ENCODE data around the gene MYRF. TPM values are rescaled to one million over a fixed set of nuclear protein-coding genes. Genes with fewer than 3 reads are reported as not detected.
A peak's percentile ranks its signal among the peaks of the same experiment; 100 is the strongest.

The MYRF gene
- total RNA-seq (2021) (15.3 and 16.3 TPM in 2 replicates), Bru-seq, nascent RNA (percentile 35 among the genes with signal in this experiment), BruChase-seq, experiment 1, labeled RNA remaining after a 2-hour chase (percentile 43 among the genes with signal in this experiment), BruChase-seq, experiment 2, labeled RNA remaining after a 6-hour chase (percentile 52 among the genes with signal in this experiment)
- long read RNA-seq, partial matches to known transcripts = 13 of 19 reads
- long read RNA-seq, other reads (novel, unspliced or antisense) = 6 of 19 reads

GRCh38 chr11:61752117-61752924 lies at the start of gene MYRF:
Gene MYRF, plus strand, starts transcription at chr11:61752636. Its CDS starts 109 bp downstream, at chr11:61752745.
- peak in 1 of 2 experiments; percentile 66 for DNase-seq
- intact Hi-C loops (cut with micrococcal nuclease; ENCODE audit: unreplicated experiment) = no loop called here
- H3K27me3 ChIP-seq (ENCODE audit: insufficient read depth, low read depth) = no peaks in the 10 kb centered on the region
- H3K27ac ChIP-seq = no peak within 1 kb of the TSS
- peak within 1 kb of the TSS; percentile 85 for H2AFZ ChIP-seq
- no peaks in the 10 kb centered on the region for H4K20me1 ChIP-seq (ENCODE audit: insufficient read depth)
- peak within 1 kb of the TSS; percentile 68 for H3K4me3 ChIP-seq
- BruUV-seq (replicated peaks) = no TSS peak
- peak within 1 kb of the TSS; percentile 91 for H3K4me2 ChIP-seq
- H3K36me3 ChIP-seq (ENCODE audit: low read depth) = no peaks in the 10 kb centered on the region
- H3K9me2 ChIP-seq (ENCODE audit: insufficient read depth) = no peaks in the 10 kb centered on the region
- CTCF ChIA-PET = no interaction called here
- TF ChIP-seq CTCF (conservative IDR thresholded peaks at IDR 0.05) (peak; percentile 62), EZH2 (IDR thresholded peaks at IDR 0.05; ENCODE audit: low read depth) (no peak)
- no peaks in the 10 kb centered on the region for H3K9me3 ChIP-seq (ENCODE audit: insufficient read depth, low read depth)
- no peaks in the 10 kb centered on the region; the same call in 1 of the 2 replicates for H3K79me2 ChIP-seq (ENCODE audit: low read depth)
- H3F3A ChIP-seq (ENCODE audit: insufficient read depth, low read depth) = peaks cover 6% of the 10 kb centered on the region; the same call in 1 of the 2 replicates
- peaks cover 29% of the 10 kb centered on the region for H3K4me1 ChIP-seq (replicated peaks; ENCODE audit: insufficient read depth)
- POLR2A ChIA-PET (ENCODE audit: unreplicated experiment) = no interaction called here

GRCh38 chr11:61702701-61703312 lies 49.6 kb upstream of the MYRF start:
- no peaks in the 10 kb centered on the region for H3K36me3 ChIP-seq (ENCODE audit: low read depth)
- no peak overlapping the region for H3K27ac ChIP-seq
- intact Hi-C loops (cut with micrococcal nuclease; ENCODE audit: unreplicated experiment) = no loop called here
- peaks cover 53% of the 10 kb centered on the region for H3K4me1 ChIP-seq (replicated peaks; ENCODE audit: insufficient read depth)
- POLR2A ChIA-PET (ENCODE audit: unreplicated experiment) = no interaction called here
- H3K4me2 ChIP-seq = no peak overlapping the region
- TF ChIP-seq EZH2 (IDR thresholded peaks at IDR 0.05; ENCODE audit: low read depth) = no peak
- TF ChIP-seq CTCF (conservative IDR thresholded peaks at IDR 0.05) = no peak
- peaks cover 9% of the 10 kb centered on the region for H3K79me2 ChIP-seq (ENCODE audit: low read depth)
- H3K4me3 ChIP-seq = no peak overlapping the region
- H2AFZ ChIP-seq = no peak overlapping the region
- DNase-seq = no peak
- no peaks in the 10 kb centered on the region for H3K9me3 ChIP-seq (ENCODE audit: insufficient read depth, low read depth)
- no peaks in the 10 kb centered on the region for H4K20me1 ChIP-seq (ENCODE audit: insufficient read depth)
- no TSS peak for BruUV-seq (replicated peaks)
- no peaks in the 10 kb centered on the region for H3K27me3 ChIP-seq (ENCODE audit: insufficient read depth, low read depth)
- H3K9me2 ChIP-seq (ENCODE audit: insufficient read depth) = no peaks in the 10 kb centered on the region
- CTCF ChIA-PET = no interaction called here
- peaks cover 34% of the 10 kb centered on the region for H3F3A ChIP-seq (ENCODE audit: insufficient read depth, low read depth)

- Histone ChIP-seq H3K9me3 (ENCODE audit: insufficient read depth, low read depth) (no peaks in the 10 kb centered on the region), H3K36me3 (ENCODE audit: low read depth) (no peaks in the 10 kb centered on the region), H3K4me1 (replicated peaks; ENCODE audit: insufficient read depth) (peaks cover 35% of the 10 kb centered on the region), H4K20me1 (ENCODE audit: insufficient read depth) (no peaks in the 10 kb centered on the region), H3K27ac (no peak overlapping the region), H3K4me3 (no peak overlapping the region), H3K27me3 (ENCODE audit: insufficient read depth, low read depth) (no peaks in the 10 kb centered on the region), H3F3A (ENCODE audit: insufficient read depth, low read depth) (peaks cover 15% of the 10 kb centered on the region; the same call in 1 of the 2 replicates), H3K9me2 (ENCODE audit: insufficient read depth) (no peaks in the 10 kb centered on the region), H2AFZ (no peak overlapping the region), H3K4me2 (no peak overlapping the region), H3K79me2 (ENCODE audit: low read depth) (no peaks in the 10 kb centered on the region)
- intact Hi-C loops (cut with micrococcal nuclease; ENCODE audit: unreplicated experiment) = no loop called here
- POLR2A ChIA-PET (ENCODE audit: unreplicated experiment) = interaction anchor here (1.3 kb wide), 1 partner anchor 19 kb away, joined by 5 read pairs; no protein-coding TSS in a partner anchor
- CTCF ChIA-PET = no interaction called here
- no TSS peak for BruUV-seq (replicated peaks)
- TF ChIP-seq EZH2 (IDR thresholded peaks at IDR 0.05; ENCODE audit: low read depth) = no peak
- no peak for TF ChIP-seq CTCF (conservative IDR thresholded peaks at IDR 0.05)
- no peak for DNase-seq
These were observed 47.6 kb upstream of the MYRF start for GRCh38 chr11:61704838-61705237.

Measured in PC-9 (cell line).